22Rv1 (cell line): Measurements from ENCODE around the gene MED28.
"Not testable (repeated sequence)": the region's sequence is repeated elsewhere in the genome, so short reads cannot be mapped to it uniquely, and the experiment has no call there.

Source experiments
- H3K27ac ChIP-seq: fragments of 450-650 bp; 2 replicates; pipeline ENCODE4 v1.5.1; 2017
- CTCF ChIP-seq: fragments of 450-650 bp; IDR thresholded peaks from 2 replicates; pipeline ENCODE4 v1.5.1; 2017; ENCODE audit warnings: mild to moderate bottlenecking
- ZFX ChIP-seq: fragments of 450-650 bp; IDR thresholded peaks from 2 replicates; pipeline ENCODE4 v1.6.1; 2017; ENCODE audit warnings: antibody characterized with exemption, borderline replicate concordance

MED28 gene

GRCh38 chr4:17614416-17615299 lies at the start of gene MED28:
MED28 (plus strand) TSS chr4:17614641; CDS start chr4:17614655, 14 bp downstream.
- TF ChIP-seq ZFX (no peak), CTCF (no peak)
- peak within 1 kb of the TSS; percentile 64 for H3K27ac ChIP-seq

- no peak for TF ChIP-seq ZFX
- TF ChIP-seq CTCF, result no peak
Measured at GRCh38 chr4:17565846-17566245, 48.6 kb upstream of the MED28 start.

GRCh38 chr4:17567271-17567670 lies 47.2 kb upstream of the MED28 start:
- no peak for TF ChIP-seq CTCF
- TF ChIP-seq ZFX, result no peak
- H3K27ac ChIP-seq, result no peak overlapping the region

More at GRCh38 chr4:17565846-17566245, 48.6 kb upstream of the MED28 start:
- H3K27ac ChIP-seq, result no peak overlapping the region

GRCh38 chr4:17574206-17574605 lies 40.2 kb upstream of the MED28 start:
- TF ChIP-seq CTCF (no peak), ZFX (no peak)
- H3K27ac ChIP-seq, result no peak overlapping the region

- H3K27ac ChIP-seq, result not testable (repeated sequence)
Measured at GRCh38 chr4:17575177-17575576, 39.3 kb upstream of the MED28 start.

GRCh38 chr4:17576932-17577664 lies 37.3 kb upstream of the MED28 start, which contains the start of gene LAP3:
LAP3 (plus strand) TSS chr4:17577198; CDS start chr4:17577466, 268 bp downstream.
- TF ChIP-seq ZFX (no peak), CTCF (no peak)
- H3K27ac ChIP-seq, result peak within 1 kb of the TSS; percentile 61

GRCh38 chr4:17577665-17578481 lies 36.6 kb upstream of the MED28 start:
- peak overlapping the region; percentile 61 for H3K27ac ChIP-seq
- no peak for TF ChIP-seq ZFX
